ENCODE results near the gene PRG3. TPM values are rescaled to one million over a fixed set of nuclear protein-coding genes. Genes with fewer than 3 reads are reported as not detected.

PRG3 gene
- total and polyA plus RNA-seq, 2 of the 13 experiments (the other 11 are each of a cell fraction or from before 2014, with no cell fraction given), result not detected

- TF ChIP-seq NR3C1 (CRISPR knock-in tag; IDR thresholded peaks at IDR 0.05), result no peak
- TF ChIP-seq EHMT2 (IDR thresholded peaks at IDR 0.05; ENCODE audit: borderline replicate concordance, low read depth, low read length), result peak; percentile 31; the same call in 1 of the 2 replicates
- TF ChIP-seq ZNF567 (CRISPR knock-in tag; IDR thresholded peaks at IDR 0.05; ENCODE audit: borderline replicate concordance), result no peak
- peak; percentile 41; the same call in 1 of the 2 replicates for TF ChIP-seq RXRB (CRISPR knock-in tag; IDR thresholded peaks at IDR 0.05; ENCODE audit: borderline replicate concordance)
- no peak for TF ChIP-seq STAT6 (CRISPR knock-in tag; IDR thresholded peaks at IDR 0.05; ENCODE audit: borderline replicate concordance)
- no peak for TF ChIP-seq FUBP1 (CRISPR knock-in tag; IDR thresholded peaks at IDR 0.05; ENCODE audit: borderline replicate concordance)
- no peak for TF ChIP-seq REL (CRISPR knock-in tag; conservative IDR thresholded peaks at IDR 0.05)
- no peak for TF ChIP-seq ZNF207 (IDR thresholded peaks at IDR 0.05; ENCODE audit: borderline replicate concordance)
- TF ChIP-seq MATR3 (CRISPR knock-in tag; IDR thresholded peaks at IDR 0.05), result no peak
- no peak for TF ChIP-seq ZNF225 (CRISPR knock-in tag; IDR thresholded peaks at IDR 0.05)
- 0 out of 2 replicates have a peak, but pooled peaks have one; percentile 22 for TF ChIP-seq PATZ1 (CRISPR knock-in tag; IDR thresholded peaks at IDR 0.05)
- TF ChIP-seq CCDC6 (CRISPR knock-in tag; IDR thresholded peaks at IDR 0.05), result peak; percentile 25; the same call in 1 of the 2 replicates
- TF ChIP-seq ZNF792 (CRISPR knock-in tag; IDR thresholded peaks at IDR 0.05), result peak; percentile 60; the same call in 1 of the 2 replicates
- no peak for TF ChIP-seq ZNF354B (CRISPR knock-in tag; IDR thresholded peaks at IDR 0.05)
Observed at GRCh38 chr11:57399972-57400578, 19.1 kb upstream of the PRG3 start (continued).

Measured in HepG2 (cell line).